ENCODE measurements around the gene PLTP.
A peak's percentile ranks its signal among the peaks of the same experiment; 100 is the strongest.
"Not testable (repeated sequence)": the region's sequence is repeated elsewhere in the genome, so short reads cannot be mapped to it uniquely, and the experiment has no call there.

The PLTP gene

DNA sequence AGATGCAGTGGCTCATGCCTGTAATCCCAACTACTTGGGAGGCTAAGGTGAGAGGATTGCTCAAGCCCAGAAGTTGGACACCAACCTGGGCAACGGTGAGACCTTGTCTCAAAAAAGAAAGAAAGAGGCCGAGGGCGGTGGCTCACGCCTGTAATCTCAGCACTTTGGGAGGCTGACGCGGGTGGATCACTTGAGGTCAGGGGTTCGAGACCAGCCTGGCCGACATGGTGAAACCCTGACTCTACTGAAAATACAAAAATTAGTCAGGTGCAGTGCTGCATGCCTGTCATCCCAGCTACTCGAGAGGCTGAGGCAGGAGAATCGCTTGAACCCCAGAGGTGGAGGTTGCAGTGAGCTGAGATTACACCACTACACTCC is 37.9 kb downstream of the PLTP start:
- DNase-seq (ENCODE audit: low read depth in 2 of 2), result not testable (repeated sequence)

DNA sequence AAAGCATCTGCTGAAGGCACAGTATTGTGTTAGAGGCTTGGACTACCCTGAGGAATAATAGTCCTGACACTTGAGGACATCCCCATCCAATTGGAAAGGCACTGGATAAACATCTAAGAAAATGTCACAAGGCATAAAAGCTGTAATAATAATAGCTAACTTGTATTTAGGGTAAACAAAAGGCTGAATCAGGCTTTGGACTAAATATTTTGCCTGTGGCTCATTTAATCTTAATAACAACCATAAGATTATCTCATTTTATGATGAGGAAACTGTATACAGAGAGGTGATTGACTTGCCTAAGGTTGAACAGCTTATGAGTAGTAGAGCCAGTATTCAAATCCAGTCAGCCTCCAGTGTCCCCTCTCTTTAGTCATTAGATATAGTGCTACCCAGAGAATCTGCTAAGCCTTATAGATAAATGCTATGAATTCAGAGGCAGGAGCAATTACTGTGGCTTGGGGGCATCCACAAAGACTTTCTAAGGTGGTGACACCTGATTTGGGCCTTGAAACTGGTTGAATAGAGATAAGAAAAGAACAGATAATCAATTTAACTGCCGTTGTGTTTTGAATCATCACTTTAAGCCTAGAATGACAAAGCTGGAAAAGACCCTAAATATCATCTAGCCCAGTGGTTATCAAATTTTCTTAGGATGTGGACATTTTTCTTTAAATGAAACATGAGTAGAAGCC is 38.4 kb downstream of the PLTP start:
- no peak for DNase-seq (ENCODE audit: low read depth in 2 of 2)

DNA sequence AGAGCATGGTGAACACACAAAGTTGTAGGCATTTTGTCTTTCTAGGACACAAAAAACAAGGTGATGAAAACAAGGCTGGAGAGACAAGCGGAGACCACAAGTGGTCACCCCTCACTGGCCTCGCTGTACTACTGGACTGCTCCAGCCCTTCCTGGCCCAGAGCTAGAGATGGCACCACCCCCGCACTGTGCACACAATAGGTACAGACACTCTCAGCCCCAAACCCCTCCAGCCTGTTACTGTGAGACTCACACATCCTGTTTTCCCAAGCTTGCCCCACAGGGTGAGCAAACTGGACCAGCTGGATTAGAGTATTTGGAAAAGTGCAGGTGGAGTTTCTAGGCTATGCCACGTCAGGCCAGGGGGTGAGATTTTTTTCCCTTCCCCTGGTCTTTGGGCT is 39.3 kb downstream of the PLTP start:
- DNase-seq (ENCODE audit: low read depth in 2 of 2), result no peak

DNA sequence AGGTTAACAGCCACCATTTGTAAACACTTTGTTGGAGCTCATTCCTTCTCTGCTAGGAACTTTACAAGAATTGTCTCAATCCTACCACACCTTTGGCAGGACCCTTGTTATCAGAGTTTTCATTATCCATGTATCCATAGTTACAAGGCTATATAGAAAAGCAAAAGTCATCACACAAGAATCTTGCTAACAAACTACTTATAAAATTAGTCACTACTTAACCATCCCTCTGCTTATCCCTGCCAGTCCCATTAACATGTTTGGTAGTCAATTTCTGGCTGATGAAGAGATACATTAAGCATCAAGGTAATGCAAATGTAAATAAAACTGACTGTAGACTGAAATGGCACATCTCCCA is 44.2 kb downstream of the PLTP start:
- no peak for DNase-seq (ENCODE audit: low read depth in 2 of 2)

DNA sequence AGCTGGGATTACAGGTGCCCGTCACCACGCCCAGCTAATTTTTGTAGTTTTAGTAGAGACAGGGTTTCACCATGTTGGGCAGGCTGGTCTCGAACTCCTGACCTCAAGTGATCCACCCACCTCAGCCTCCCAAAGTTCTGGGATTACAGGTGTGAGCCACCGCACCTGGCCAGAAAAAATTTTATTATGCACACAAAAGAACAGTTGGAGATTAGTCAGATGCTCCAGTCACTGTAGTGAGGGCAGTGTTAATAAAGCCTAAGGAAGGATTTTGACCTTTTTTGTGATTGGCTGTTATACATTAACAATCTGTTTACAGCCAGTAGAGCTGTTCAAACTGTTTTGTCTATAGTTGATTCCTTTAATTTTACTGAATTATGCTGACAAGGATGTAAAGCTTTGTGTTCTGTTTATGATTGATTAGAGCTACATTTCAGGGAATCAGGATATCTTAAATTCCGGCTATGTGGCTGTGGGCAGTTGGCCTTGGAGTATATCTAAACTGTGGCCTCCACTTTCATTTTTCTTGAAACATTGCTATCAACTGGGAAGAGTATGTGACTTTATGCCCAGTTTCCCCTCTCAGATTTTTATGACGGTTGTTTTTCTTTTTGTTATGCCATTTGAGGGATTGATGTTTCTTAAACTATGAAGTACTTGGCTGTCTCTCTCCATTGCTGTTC is 44.7 kb downstream of the PLTP start:
- DNase-seq (ENCODE audit: low read depth in 2 of 2), result no peak

DNA sequence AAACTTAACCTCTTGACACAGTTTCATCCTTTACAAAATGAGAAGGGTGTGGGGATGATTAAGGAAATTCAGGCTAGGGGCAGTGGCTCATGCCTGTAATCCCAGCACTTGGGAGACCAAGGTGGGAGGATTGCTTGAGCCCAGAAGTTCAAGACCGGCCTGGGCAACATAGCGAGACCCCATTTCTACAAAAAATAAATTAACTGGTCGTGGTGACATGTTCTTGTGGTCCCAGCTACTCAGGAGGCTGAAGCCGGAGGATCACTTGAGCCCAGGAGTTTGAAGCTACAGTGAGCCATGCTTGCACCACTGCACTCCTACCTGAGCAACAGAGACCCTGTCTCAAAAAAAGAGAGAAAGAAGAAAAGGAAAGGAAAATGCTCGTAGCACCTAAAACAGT is 45.5 kb downstream of the PLTP start:
- DNase-seq (ENCODE audit: low read depth in 2 of 2), result no peak

DNA sequence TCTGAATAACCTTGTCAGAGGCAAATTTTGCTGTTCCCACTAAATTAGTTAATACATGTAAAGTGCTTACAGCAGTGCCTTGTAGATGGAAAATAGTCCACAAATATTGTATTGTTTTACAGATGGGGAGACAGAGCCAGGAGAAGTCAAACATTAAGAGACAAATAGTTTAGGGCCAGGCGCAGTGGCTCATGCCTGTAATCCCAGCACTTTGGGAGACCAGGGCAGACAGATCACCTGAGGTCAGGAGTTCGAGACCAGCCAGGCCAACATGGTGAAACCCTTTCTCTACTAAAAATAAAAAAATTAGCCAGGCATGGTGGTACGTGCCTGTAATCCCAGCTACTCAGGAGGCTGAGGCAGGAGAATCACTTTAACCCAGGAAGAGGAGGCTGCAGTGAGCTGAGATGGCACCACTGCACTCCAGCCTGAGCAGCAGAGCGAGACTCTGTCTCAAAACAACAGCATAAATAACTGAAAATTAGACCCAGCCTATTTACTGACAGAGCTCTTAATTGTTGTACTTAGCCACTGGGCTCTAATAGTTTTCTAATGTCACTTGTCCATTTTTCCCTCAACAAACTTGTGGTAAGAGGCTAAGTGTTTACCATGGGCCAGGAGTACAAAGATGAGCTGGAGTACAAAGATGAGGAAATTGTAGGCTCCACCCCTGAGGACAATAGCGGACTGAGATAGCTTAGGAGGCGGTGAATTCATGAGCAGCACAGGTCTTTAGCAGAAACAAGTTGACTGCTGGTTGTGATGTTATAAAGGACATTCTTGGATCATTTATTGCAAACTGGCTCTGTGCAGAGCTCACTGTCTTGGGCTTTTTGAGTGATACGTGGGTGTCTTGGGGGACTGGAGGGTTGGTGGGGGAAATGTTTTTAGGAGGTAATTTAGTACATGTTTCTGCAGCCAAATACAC is 48.1 kb downstream of the PLTP start:
- no peak for DNase-seq (ENCODE audit: low read depth in 2 of 2)

DNA sequence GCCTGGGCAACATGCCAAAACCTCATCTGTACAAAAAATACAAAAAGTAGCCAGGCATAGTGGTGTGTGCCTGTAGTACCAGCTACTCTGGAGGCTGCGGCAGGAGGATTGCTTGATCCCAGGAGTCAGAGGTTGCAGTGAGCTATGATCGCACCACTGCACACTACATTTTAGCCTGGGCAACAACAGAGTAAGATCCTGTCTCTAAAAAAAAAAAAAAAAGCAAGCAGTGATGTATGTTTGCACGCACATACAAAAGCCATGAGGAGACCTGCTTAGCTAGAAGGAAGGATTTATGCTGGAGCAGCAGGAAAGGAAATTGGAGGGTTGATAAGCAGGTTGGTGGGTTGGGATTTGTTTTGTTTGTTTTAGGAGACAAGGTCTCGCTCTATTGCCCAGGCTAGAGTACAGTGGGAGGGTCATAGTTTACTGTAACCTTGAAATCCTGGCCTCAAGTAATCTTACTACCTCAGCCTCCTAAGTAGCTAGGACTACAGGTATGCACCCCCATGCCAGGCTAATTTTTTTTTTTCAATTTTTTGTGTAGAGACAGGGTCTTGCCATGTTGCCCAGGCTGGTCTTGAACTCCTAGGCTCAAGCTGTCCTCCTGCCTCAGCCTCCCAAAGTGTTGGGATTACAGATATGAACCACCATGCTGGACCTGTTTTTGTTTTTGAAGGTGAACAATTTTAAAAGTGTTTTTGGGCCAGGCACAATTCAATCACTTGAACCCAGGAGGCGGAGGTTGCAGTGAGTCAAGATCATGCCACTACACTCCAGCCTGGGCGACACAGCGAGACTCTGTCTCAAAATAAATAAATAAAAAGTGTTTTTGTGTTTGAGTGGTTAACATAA is 50.5 kb downstream of the PLTP start:
- DNase-seq (ENCODE audit: low read depth in 2 of 2), result no peak

DNA sequence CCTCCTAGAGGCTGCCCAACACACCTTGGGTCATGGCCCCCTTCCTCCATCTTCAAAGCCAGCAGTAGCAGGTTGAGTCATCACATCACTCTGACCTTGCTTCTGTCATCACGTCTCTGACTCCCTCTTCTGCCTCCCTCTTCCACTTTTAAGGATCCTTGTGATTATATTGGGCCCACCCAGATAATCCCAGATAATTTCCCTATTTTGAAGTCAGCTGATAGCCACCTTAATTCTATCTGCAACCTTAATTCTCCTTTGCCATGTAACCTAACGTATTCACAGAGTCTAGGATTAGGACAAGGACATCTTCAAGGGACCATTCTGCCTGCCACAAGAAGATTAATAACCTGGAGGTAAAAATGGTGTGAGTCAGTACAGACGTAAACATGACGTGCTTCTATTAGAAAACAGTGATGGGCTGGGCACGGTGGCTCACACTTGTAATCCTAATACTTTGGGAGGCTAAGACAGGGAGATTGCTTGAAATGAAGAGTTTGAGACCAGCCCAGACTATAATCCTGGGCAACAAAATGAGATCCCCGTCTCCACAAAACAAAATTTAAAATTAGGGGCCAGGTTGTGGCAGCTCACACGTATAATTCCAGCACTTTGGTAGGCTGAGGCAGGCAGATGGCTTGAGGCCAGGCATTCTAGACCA is 51.3 kb downstream of the PLTP start:
- no peak for DNase-seq (ENCODE audit: low read depth in 2 of 2)

DNA sequence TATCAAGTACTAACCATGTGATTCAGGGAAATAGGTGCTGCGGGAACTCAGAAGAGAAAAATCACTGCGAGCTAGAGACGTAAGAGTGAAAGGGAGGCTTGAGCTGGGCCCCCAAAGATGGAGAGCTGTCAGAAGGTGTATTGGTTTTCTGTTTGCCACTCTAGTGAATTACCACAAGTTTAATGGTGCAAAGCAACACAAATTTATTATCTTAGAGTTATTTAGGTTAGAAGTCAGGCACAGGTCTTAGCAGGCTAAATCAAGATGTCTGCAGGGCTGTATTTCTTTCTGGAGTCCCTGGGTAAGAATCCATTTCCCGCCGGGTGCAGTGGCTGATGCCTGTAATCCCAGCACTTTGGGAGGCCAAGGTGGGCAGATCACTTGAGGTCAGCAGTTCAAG is 52.0 kb downstream of the PLTP start:
- DNase-seq (ENCODE audit: low read depth in 2 of 2), result no peak

DNA sequence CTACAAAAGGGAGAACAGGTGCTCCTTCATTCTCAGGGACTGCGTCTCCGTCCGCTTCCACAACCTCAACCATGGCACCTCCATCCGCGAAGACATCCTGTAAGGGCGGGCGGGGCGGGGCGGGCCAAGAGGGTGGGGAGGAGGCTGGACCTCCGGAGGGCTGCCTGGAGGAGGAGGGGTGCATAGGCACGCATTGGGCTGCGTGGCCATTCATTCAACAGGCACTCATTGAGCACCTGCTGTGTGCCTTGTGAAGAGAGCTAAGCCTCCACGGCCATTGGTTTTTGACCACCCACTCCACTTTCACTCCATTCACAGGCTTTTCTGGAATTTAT is 54.1 kb downstream of the PLTP start:
- DNase-seq (ENCODE audit: low read depth in 2 of 2), result no peak

DNA sequence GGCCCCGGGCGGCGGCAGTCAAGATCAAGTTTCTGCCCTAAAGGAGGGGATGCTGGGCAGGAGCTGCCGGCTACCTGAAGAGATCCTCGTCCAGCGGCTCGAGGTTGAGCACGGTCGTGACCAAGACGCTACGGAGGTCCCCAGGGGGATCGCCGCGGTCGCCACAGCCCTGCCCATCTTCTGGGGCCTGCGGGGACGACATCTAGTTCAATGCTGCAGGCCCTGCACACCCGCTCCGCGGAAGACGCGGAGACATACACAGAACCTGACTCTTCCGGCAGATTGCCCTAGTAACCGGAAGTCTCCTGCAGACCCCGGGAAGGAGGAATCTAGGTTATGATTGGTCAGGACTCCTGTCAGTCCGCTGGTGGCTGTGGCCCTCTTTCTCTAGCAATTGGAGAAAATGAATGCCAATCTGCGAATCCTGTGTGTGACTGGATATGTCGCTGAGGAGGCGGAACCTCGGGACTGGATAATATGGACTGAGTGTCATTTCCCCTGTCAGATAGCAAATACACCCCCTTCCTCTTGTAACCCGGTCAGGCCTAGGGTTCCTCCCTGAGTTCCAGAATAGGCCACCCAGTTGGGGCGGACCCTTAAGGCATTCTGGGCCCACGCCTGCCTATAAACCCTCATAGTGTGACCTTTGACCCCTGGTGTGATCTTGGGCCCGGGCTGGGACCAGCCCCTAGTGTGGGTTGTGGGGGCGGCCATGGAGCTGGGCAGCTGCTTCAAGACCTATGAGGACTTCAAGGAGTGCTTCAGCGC is 54.7 kb downstream of the PLTP start, which contains the start of the genes ACOT8 and ZSWIM3:
TSS of gene ACOT8 (minus strand) at position 279 of the 768 bp plus-strand sequence. CDS start at position 202, 77 bp downstream.
TSS of gene ZSWIM3 (plus strand) at position 501 of the 768 bp plus-strand sequence. CDS start at position 713, 212 bp downstream.
- DNase-seq (ENCODE audit: low read depth in 2 of 2), result peak; percentile 74 to 79

DNA sequence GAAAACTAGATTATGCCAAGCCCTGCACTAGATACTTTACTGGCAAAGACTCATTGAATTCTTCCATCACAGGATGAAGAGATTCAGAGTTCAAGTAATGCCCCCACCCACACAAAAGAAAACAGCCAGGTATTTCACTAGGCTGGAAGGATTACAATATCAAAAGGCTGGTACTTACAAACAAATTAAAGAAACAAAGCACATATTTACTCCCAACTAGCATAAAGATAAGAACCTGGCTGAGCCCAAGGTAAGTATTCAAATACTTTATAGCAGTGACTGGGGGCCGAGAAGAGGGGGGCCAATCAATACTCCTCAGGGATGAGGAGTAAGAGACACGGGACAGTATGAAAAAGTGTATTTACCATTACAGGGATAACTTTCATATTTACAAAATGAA is 58.5 kb downstream of the PLTP start:
- no peak for DNase-seq (ENCODE audit: low read depth in 2 of 2)

DNA sequence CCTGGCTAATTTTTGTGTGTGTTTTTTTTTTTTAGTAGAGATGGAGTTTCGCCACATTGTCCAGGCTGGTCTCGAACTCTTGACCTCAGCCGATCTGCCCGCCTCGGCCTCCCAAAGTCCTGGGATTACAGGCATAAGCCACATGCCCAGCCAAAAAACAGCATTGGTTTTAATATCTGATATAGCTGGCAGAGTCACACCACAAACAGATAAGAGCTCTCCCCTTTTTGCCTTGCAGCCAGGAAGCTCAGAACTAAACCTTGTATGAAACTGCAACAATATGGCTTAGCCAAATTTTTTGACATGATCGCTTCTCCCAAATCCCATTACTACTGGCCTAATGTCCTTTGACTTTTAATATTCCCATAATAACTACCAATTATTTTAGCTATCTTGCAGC is 59.6 kb downstream of the PLTP start:
- no peak for DNase-seq (ENCODE audit: low read depth in 2 of 2)

DNA sequence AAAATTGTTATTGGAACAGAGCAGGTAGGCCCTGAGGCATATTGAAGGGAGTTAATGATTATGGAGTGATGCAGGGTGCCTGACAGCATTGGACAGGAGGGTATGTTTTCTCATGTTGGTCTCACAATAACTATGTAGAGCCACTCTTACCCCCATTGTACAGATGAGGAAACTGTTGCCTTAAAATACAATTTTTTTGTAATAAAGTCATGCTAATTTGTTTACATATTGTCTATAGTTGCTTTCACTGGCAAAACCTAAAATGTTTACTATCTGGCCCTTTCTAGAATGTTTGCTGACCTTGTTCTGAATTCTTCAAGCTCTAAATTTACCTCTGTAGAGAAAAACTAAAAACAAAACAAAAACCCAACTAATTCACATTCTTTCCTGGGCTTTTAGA is 60.5 kb downstream of the PLTP start:
- DNase-seq (ENCODE audit: low read depth in 2 of 2), result no peak

DNA sequence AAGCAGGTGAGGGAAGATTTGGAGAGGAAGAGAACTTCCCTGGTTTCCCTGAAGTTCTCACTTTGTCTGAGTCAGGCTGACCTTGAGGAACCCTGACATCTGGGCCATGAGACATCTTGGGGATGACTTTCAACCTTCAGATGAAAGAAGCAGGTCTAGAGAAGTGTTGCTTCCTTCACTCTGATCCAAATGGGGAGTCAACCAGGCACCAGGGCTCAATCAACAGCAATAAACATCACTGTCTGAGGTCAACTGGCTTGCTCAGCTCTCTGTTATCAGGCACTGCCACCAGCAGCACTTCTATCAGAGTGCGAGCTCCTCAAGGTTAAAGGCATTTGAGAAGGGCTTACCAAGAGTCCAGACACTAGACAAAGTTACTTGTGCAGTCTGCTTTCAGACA is 61.0 kb downstream of the PLTP start:
- DNase-seq (ENCODE audit: low read depth in 2 of 2), result no peak

DNA sequence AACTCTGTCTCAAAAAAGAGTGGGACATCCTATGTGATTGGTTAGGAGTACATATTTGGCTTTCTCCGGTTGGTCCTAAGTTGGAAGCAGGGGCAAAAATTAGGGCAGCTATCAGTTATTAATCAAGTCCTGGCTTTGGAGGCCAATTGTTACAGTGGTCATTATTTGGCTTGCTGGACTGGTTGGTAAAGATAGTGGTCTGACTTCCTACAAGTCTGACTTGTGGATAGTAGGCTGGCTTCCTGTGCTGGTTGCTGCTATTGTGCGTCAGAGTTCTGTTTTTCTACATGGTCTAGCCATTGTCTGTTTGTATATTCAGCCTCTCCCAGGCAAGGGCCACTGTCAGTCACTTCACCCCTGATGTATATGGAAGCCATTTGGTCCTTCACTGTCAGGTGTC is 61.7 kb downstream of the PLTP start:
- no peak for DNase-seq (ENCODE audit: low read depth in 2 of 2)

DNA sequence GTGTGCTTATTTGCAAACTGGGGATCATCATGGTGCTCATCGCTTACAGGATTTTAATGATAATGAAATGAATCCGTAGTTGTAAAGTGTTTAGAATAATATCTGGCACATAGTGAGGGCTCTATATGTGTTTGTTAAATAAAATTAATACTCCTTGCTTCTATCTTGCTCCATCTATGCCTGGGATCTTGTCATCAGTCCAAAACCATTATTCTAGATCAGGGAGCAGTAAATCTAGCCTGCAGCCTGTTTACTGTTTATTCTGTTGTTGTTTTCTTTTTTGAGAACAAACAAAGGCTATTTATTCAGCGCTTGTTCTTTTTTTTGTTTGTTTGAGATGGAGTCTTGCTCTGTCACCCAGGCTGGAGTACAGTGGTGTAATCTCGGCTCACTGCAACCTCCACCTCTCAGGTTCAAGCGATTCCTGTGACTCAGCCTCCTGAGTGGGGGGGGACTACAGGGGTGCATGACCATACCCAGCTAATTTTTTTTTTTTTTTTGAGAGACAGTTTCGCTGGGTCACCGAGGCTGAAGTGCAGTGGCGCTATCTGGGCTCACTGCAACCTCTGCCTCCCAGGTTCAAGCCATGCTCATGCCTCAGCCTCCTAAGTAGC is 62.9 kb downstream of the PLTP start:
- DNase-seq (ENCODE audit: low read depth in 2 of 2), result no peak
